NB4 (cell line): Measurements from ENCODE around the gene CD7.
A peak's percentile ranks its signal among the peaks of the same experiment; 100 is the strongest.

Experiments used
- DNase-seq: peaks from one replicate; pipeline ENCODE4 v3.0.0; 2010; ENCODE audit warnings: low read depth
- H3K4me3 ChIP-seq: one replicate; pipeline ENCODE4 v1.5.1; 2011; ENCODE audit warnings: mild to moderate bottlenecking, low read depth, low read length, moderate library complexity
- MYC ChIP-seq: IDR thresholded peaks from 2 replicates; pipeline ENCODE4 v1.6.1; 2011; ENCODE audit warnings: low read depth, low read length
- POLR2A ChIP-seq: IDR thresholded peaks from 2 replicates; pipeline ENCODE4 v1.6.1; 2011; ENCODE audit warnings: mild to moderate bottlenecking; ENCODE audit not compliant: insufficient read length; ENCODE audit errors: extremely low read depth
- TF ChIP-seq, protein P1 (sequence below): IDR thresholded peaks from 2 replicates; pipeline ENCODE4 v1.6.1; 2011; ENCODE audit warnings: low read depth, low read length
- TF ChIP-seq, protein P2 (sequence below): IDR thresholded peaks from one replicate; pipeline ENCODE4 v1.5.1; 2012; ENCODE audit warnings: low read depth, low read length

CD7 gene

DNA sequence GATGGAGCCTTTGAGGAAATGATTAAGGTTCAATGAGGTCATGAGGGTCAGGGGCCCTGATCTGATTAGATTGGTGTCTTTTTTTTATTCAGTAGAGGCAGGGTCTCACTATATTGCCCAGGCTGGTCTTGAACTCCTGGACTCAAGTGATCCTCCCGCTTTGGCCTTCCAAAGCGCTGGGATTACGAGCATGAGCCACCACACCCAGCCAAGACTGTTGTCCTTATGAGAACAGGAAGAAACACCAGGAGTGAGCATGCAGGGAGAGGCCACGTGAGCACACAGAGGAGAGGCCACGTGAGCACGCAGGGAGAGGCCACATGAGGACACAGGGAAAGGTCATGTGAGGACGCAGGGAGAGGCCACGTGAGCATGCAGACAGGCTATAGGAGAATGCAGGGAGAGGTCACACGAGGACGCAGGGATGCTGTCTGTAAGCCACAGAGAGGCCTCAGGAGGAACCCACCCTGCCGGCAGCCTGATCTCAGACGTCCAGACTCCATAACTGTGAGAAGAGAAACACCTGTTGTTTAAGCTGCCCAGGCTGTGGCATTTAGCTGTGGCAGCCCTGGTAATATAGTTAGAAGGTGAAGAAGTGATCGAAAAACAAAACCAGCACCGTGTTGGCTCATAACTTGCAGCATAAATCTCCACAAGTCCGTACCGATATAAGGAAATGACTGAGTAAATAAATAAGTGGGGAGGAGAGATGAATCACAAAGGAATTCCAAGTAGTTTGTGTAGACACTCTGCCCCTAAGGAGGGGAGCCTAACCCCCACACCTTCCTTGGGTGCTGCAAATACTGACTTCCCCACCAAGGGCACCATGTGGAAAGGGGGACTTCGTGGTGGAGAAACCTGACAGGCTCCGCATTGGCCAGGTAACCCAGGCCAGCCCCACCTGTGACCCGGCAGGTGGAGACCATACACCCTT lies 29.3 kb downstream of the CD7 start:
- DNase-seq: peak; percentile 44
- TF ChIP-seq POLR2A: no peak
- TF ChIP-seq, protein P1, sequence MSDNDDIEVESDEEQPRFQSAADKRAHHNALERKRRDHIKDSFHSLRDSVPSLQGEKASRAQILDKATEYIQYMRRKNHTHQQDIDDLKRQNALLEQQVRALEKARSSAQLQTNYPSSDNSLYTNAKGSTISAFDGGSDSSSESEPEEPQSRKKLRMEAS: no peak
- TF ChIP-seq, protein P2, sequence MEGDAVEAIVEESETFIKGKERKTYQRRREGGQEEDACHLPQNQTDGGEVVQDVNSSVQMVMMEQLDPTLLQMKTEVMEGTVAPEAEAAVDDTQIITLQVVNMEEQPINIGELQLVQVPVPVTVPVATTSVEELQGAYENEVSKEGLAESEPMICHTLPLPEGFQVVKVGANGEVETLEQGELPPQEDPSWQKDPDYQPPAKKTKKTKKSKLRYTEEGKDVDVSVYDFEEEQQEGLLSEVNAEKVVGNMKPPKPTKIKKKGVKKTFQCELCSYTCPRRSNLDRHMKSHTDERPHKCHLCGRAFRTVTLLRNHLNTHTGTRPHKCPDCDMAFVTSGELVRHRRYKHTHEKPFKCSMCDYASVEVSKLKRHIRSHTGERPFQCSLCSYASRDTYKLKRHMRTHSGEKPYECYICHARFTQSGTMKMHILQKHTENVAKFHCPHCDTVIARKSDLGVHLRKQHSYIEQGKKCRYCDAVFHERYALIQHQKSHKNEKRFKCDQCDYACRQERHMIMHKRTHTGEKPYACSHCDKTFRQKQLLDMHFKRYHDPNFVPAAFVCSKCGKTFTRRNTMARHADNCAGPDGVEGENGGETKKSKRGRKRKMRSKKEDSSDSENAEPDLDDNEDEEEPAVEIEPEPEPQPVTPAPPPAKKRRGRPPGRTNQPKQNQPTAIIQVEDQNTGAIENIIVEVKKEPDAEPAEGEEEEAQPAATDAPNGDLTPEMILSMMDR: no peak
- TF ChIP-seq MYC: no peak
- no peak overlapping the region for H3K4me3 ChIP-seq

DNA sequence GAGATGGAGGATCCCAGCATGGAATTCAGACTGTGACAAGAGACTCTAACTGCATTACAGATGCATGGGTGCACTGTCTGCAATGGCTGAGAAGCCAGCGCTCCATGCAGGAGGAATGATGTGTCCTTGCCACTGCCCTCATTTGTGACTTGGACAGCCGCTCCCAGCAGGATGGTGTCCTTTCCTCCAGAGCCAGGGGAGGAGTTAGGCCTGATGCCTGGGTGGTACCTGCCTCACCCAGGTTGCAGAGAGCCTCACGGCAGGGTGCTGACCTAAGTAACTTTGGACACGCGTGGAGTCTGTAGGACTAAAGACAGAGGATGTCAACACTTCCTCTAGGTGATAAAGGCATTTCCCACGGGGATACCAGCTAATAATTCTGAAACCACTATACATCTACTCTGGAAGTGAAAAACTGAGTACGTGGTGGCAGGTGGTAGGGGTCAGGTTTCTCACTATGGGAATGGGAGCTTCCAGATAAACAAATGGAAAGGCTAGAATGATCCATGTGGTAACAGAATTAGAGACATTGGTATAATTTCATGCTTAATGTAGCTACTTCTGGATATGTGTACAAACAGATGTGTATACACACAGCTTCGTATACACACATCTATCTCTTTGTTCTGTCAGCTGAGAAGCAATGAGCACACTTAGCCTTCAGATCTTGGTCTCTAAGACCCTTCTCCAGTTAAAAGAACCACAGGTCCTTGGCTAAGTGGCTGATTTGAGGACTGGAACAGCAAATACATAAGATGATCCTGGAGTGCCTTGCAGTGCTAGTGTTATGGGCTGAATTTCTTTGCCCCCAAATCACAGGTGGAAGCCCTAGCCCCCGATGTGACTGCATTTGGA lies 30.2 kb downstream of the CD7 start:
- no peak for DNase-seq
- H3K4me3 ChIP-seq: no peak overlapping the region
- TF ChIP-seq MYC (no peak), POLR2A (no peak)
- TF ChIP-seq, protein P2: no peak
- TF ChIP-seq, protein P1: no peak

GRCh38 chr17:82285141-82285540 lies 32.3 kb downstream of the CD7 start:
- H3K4me3 ChIP-seq: no peak overlapping the region
- DNase-seq: no peak
- TF ChIP-seq, protein P1: no peak

- H3K4me3 ChIP-seq: no peak overlapping the region
- TF ChIP-seq, protein P1: peak; percentile 63
- TF ChIP-seq POLR2A: no peak
- TF ChIP-seq, protein P2: no peak
- peak; percentile 60; the same call in 1 of the 2 replicates for TF ChIP-seq MYC
- peak; percentile 89 for DNase-seq
Observed at GRCh38 chr17:82283208-82283749, 34.1 kb downstream of the CD7 start.

GRCh38 chr17:82282239-82283207 lies 34.9 kb downstream of the CD7 start:
- TF ChIP-seq MYC (no peak), POLR2A (no peak)
- TF ChIP-seq, protein P2: no peak
- TF ChIP-seq, protein P1: no peak
- no peak overlapping the region for H3K4me3 ChIP-seq
- no peak for DNase-seq
